Esophagus muscularis mucosa (tissue), 4 donors: ENCODE measurements around the gene PTPRD. TPM values are rescaled to one million over a fixed set of nuclear protein-coding genes. Genes with fewer than 3 reads are reported as not detected.

Experiments used
- DNase-seq: peaks from one replicate; pipeline ENCODE4 v3.0.0-alpha.2; 2017; ENCODE audit errors: extremely low spot score
- H3K27ac ChIP-seq, 4 donors: fragments of 200-600 bp; sonication (generic); replicated peaks in 1 of 4; 1 replicate in 3 of 4; 2 replicates in 1 of 4; pipeline ENCODE4 v1.5.1; 2016 to 2019; ENCODE audit warnings: mild to moderate bottlenecking in 1 of 4
- H3K27me3 ChIP-seq, 4 donors: fragments of 200-600 bp; sonication (generic); one replicate each; pipeline versions ENCODE4 v1.5.1 to v1.6.0; 2016 to 2019
- H3K36me3 ChIP-seq, 4 donors: fragments of 200-600 bp; sonication (generic); one replicate each; pipeline ENCODE4 v1.5.1; 2016 to 2019
- H3K4me1 ChIP-seq, 4 donors: fragments of 200-600 bp; sonication (generic); one replicate each; pipeline ENCODE4 v1.5.1; 2016 to 2019
- H3K4me3 ChIP-seq, 4 donors: fragments of 200-600 bp; sonication (generic); 1 replicate in 2 of 4; 2 replicates in 2 of 4; pipeline ENCODE4 v1.5.1; 2016 to 2019; ENCODE audit warnings: mild to moderate bottlenecking in 4 of 4, moderate library complexity in 1 of 4
- H3K9me3 ChIP-seq, 4 donors: fragments of 200-600 bp; sonication (generic); 1 replicate in 3 of 4; 2 replicates in 1 of 4; pipeline ENCODE4 v1.5.1; 2016 to 2019
- CTCF ChIP-seq, 3 experiments: fragments of 200-600 bp in 2 of 3; fragments of 450-650 bp in 1 of 3; sonication (generic) in 2 of 3; IDR thresholded peaks; one replicate each; pipeline ENCODE4 v1.5.1; 2017 to 2019; ENCODE audit warnings: antibody characterized with exemption in 3 of 3, mild to moderate bottlenecking in 2 of 3, moderate library complexity in 1 of 3
- EP300 ChIP-seq: sonication (generic); formaldehyde crosslinking; IDR thresholded peaks from one replicate; pipeline ENCODE4 v1.6.1; 2017; ENCODE audit warnings: antibody characterized with exemption
- POLR2A ChIP-seq: fragments of 450-650 bp; IDR thresholded peaks from one replicate; pipeline ENCODE4 v1.6.1; 2017; ENCODE audit warnings: antibody characterized with exemption, moderate library complexity, mild to moderate bottlenecking, low read depth
- POLR2AphosphoS5 ChIP-seq, 2 donors: sonication (generic); formaldehyde crosslinking; IDR thresholded peaks; one replicate each; pipeline ENCODE4 v1.6.1; 2017; ENCODE audit warnings: antibody characterized with exemption in 2 of 2
- WGBS: methylation state at CpG from one replicate; pipeline ENCODE4 v1.1.5; 2018; 5-methylcytosine and 5-hydroxymethylcytosine counted together
- intact Hi-C: fragments of 100-400 bp; cut with DNase I; formaldehyde crosslinking; loops from one replicate; pipeline ENCODE4 v1.15.1; 2023
- total RNA-seq, 4 donors: library from RNA; depleted of rRNA; stranded (reverse); fragments of >200 nt; gene quantifications; one replicate each; pipeline versions ENCODE4 v1.1.0 to v1.2.1, GENCODE V29; 2016

PTPRD gene
- total RNA-seq, 4 donors from 2014 or later = 4.1 to 6.6 (median 5.0) TPM

GRCh38 chr9:8713149-8713810, 1899.5 kb downstream of the PTPRD start:
- DNase-seq = no peak
- intact Hi-C loops = no loop called here
- Histone ChIP-seq H3K27me3 (no peaks in the 10 kb centered on the region), H3K4me3 (no peak overlapping the region), H3K27ac (no peak overlapping the region), H3K9me3 (no peaks in the 10 kb centered on the region), H3K36me3 (no peaks in the 10 kb centered on the region), H3K4me1 (peaks cover 0 to 7% (median 6%) of the 10 kb centered on the region in 4 donors)
- no peak for TF ChIP-seq CTCF (IDR thresholded peaks at IDR 0.05)
- WGBS = 99% methylated on average over 44 of the region's 44 CpGs

- Histone ChIP-seq H3K27me3 (no peaks in the 10 kb centered on the region), H3K4me1 (no peaks in the 10 kb centered on the region), H3K27ac (no peak overlapping the region), H3K36me3 (no peaks in the 10 kb centered on the region), H3K9me3 (no peaks in the 10 kb centered on the region), H3K4me3 (no peak overlapping the region)
- TF ChIP-seq CTCF (IDR thresholded peaks at IDR 0.05) = no peak
- no peak for TF ChIP-seq POLR2AphosphoS5 (IDR thresholded peaks at IDR 0.05)
- TF ChIP-seq EP300 = no peak
- TF ChIP-seq POLR2A = no peak
- DNase-seq = no peak
- intact Hi-C loops = no loop called here
- WGBS = 97% methylated on average over 4 of the region's 4 CpGs
These were observed 1903.1 kb downstream of the PTPRD start for GRCh38 chr9:8709731-8710130.

DNA sequence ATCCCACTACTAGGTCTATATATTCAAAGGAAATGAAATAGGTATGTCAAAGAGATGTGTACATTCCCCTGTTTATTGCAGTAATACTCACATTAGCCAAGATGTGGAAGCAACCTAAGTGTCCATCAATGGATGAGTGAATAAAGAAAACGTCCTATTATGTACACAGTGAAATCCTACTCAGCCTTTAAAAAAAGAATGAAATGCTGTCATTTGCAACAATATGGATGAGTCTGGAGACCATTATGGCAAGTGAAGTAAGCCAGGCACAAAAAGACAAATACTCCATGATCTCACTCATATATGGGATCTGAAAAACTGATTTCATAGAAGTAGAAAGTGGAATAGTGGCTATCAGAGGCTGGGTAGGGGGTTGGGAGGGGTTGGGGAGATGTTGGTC, 1904.1 kb downstream of the PTPRD start:
- no peaks in the 10 kb centered on the region for H3K27me3 ChIP-seq
- H3K36me3 ChIP-seq = no peaks in the 10 kb centered on the region
- intact Hi-C loops = no loop called here
- TF ChIP-seq POLR2AphosphoS5 (IDR thresholded peaks at IDR 0.05) (no peak), POLR2A (no peak), EP300 (no peak), CTCF (IDR thresholded peaks at IDR 0.05) (no peak)
- no peak overlapping the region for H3K4me3 ChIP-seq
- no peak overlapping the region for H3K27ac ChIP-seq
- WGBS = 32% methylated on average over 1 of the region's 1 CpG
- no peaks in the 10 kb centered on the region for H3K4me1 ChIP-seq
- no peak for DNase-seq
- H3K9me3 ChIP-seq = no peaks in the 10 kb centered on the region

DNA sequence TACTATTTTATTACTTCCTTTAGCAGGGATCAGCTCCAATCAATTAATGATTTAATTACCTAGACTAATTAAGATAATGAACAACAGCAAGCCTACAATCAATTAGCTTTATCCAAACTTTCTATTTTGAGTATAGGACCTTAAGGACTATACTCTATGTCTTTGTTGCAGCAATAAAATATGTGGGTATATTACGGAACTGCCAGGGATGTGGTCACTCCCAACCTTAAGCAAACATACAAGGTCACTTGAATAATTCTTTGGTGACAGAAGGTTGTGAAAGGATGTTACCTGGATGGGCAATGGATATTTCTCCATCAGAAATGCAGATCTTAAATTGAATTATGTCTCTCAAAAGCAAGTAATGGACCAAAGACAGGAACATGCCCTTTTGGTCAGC, 1905.8 kb downstream of the PTPRD start:
- Histone ChIP-seq H3K27me3 (no peaks in the 10 kb centered on the region), H3K4me3 (no peak overlapping the region), H3K9me3 (no peaks in the 10 kb centered on the region), H3K27ac (no peak overlapping the region), H3K36me3 (no peaks in the 10 kb centered on the region), H3K4me1 (no peaks in the 10 kb centered on the region)
- WGBS = 96% methylated on average over 1 of the region's 1 CpG
- intact Hi-C loops = no loop called here
- DNase-seq = no peak
- TF ChIP-seq EP300 (no peak), POLR2AphosphoS5 (IDR thresholded peaks at IDR 0.05) (no peak), POLR2A (no peak)

DNA sequence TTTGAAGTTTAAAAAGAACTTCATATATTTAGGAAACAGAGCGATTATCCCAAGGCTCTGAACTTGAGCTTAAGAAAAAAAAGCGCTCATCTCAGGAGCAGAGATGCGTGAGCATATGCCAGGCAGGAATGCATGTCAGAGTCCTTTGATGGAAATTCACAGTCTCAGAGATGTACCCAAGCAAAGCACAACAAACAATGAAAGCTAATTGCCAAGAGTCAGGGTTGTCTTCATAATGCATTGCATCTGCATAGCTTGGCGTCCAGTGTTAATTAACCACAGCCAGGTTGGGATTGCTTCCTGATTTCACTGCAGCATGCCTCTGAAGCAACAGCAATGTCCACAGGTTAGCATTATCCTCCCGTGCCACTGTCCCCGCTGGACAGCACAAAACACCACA, 1906.3 kb downstream of the PTPRD start:
- H3K4me3 ChIP-seq = no peak overlapping the region
- 95% methylated on average over 6 of the region's 6 CpGs for WGBS
- no peaks in the 10 kb centered on the region for H3K27me3 ChIP-seq
- H3K9me3 ChIP-seq = no peaks in the 10 kb centered on the region
- H3K4me1 ChIP-seq = no peaks in the 10 kb centered on the region
- H3K36me3 ChIP-seq = no peaks in the 10 kb centered on the region
- no peak for TF ChIP-seq CTCF (IDR thresholded peaks at IDR 0.05)
- TF ChIP-seq EP300 = no peak
- TF ChIP-seq POLR2AphosphoS5 (IDR thresholded peaks at IDR 0.05) = no peak
- TF ChIP-seq POLR2A = no peak
- H3K27ac ChIP-seq = no peak overlapping the region
- intact Hi-C loops = no loop called here
- DNase-seq = no peak
